ENCODE measurements around the gene ZNF506.
"Not testable (repeated sequence)": the region's sequence is repeated elsewhere in the genome, so short reads cannot be mapped to it uniquely, and the experiment has no call there.

The ZNF506 gene

DNA sequence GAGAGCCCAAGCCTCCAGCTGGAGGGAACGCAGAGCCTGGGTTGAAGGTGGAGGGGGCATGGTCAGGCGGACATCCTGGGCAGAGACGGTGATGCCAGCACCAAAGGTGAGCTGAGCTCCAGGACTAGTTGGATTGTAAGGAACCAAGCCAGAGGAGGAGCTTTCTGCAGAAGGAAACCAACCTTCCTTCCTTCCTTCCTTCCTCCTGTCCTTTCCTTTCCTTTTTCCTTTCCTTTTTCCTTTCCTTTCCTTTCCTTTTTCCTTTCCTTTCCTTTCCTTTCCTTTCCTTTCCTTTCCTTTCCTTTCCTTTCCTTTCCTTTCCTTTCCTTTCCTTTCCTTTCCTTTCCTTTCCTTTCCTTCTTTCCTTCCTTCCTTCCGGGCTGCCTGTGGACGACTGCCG lies 77.6 kb downstream of the ZNF506 start:
- not testable (repeated sequence) for DNase-seq

DNA sequence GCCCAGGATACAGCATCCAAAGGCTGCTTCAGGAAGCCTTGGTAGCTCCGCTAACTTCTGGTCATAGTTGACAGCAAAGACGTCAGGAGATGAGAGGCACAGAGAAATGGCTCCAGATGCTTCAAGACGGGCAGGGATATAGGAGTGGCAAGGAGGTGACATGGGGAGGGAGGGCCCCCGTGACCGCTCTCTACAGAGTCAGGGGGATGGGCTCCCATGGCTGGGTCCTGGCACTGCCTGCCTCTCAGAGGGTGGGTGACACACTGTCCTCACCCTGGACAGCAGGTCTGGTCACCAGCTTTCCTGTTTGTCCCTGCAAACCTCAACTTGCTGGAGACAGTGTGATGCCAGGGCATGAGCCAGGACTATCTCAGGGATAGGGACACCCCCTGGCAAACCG lies 78.4 kb downstream of the ZNF506 start:
- no peak for DNase-seq

DNA sequence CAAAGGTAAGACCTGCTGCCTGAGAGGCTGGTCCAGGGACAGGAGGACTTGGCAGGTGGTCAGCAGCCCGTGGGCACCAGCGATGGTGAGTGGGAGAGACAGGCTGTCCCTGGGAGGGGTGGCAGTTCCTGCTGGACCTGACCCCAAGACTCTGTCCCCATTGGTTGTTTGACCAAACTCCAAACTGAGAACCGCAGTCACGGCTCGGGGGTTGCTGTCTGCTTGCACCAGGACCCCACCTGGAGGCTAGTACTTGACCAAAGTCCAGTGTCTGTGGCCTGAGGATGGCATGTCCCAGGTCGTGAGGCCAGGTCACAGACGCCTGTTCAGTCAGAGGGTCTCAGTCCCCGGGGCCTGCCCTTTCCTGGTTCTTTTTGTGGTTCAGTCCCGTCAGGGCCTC lies 78.8 kb downstream of the ZNF506 start:
- DNase-seq, result no peak
